HG03280 (cell line): ENCODE data around the gene OTX2.

Experiments used
- ATAC-seq: cut with Tn5 transposase; IDR thresholded peaks from one replicate; pipeline ENCODE4 v1.9.1; 2021; ENCODE audit warnings: mild to moderate bottlenecking, moderate library complexity; ENCODE audit not compliant: unreplicated experiment

Gene OTX2

DNA sequence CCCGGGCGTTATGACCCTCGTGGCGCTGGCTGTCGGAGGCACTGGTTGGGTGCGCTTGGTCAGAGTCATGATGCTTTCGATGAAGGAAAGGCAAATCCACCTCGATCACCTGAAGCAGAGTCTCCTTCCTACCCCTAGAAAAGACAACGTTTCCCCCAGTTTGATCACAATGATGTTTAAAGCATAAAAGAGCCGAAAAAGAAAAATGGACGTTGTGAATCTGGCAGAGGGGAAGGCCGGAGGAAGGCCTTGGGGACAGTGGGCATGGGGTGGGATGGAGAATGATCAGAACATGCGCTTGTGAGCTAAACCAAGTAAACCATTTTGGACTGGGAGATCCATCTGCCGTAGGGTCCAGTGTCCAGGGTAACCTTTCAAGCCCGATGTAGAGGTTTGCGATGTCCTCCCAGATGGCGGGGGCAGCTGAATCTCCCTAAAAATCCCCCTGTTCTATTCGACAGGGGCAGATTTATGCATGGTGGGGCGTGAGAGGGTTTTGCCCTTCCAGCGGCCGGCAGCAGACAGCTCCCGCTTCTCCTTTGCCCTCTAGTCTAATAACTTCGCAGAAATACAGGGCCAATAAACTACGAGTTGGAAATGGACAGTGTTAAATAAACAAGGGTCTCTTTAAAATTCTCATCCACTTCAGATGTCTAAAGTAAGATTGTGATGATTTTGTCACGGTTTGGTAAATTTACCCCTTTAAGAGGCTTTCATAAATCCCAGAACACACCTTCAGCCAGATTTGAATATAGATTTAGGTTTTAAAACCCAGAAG is 2.3 kb upstream of the OTX2 start:
- no peak for ATAC-seq

- ATAC-seq = no peak
These were observed 1.5 kb upstream of the OTX2 start for GRCh38 chr14:56811593-56812363.

- ATAC-seq = no peak
These were observed 735 bp upstream of the OTX2 start for GRCh38 chr14:56810836-56811592.

- no peak for ATAC-seq
These were observed 771 bp downstream of the OTX2 start for GRCh38 chr14:56809270-56810146.

GRCh38 chr14:56808383-56809269 is 1.7 kb downstream of the OTX2 start:
- ATAC-seq = no peak

DNA sequence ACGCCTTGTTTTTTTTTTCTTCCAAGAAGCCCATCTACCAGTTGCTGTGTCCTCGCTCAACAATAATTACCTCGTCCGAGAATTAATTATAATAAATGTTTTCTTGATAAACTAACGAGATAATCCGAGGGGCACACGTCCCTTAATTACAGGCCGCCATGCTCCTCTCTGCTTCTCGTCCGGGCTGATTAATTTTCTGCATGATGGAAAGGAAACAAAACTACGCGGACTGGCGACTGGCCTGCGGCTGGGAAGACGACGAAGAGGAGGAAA is 2.2 kb downstream of the OTX2 start:
- no peak for ATAC-seq

- no peak for ATAC-seq
These were observed 2.7 kb downstream of the OTX2 start for GRCh38 chr14:56807386-56808109.

GRCh38 chr14:56806760-56807159 is 3.5 kb downstream of the OTX2 start:
- ATAC-seq = no peak

DNA sequence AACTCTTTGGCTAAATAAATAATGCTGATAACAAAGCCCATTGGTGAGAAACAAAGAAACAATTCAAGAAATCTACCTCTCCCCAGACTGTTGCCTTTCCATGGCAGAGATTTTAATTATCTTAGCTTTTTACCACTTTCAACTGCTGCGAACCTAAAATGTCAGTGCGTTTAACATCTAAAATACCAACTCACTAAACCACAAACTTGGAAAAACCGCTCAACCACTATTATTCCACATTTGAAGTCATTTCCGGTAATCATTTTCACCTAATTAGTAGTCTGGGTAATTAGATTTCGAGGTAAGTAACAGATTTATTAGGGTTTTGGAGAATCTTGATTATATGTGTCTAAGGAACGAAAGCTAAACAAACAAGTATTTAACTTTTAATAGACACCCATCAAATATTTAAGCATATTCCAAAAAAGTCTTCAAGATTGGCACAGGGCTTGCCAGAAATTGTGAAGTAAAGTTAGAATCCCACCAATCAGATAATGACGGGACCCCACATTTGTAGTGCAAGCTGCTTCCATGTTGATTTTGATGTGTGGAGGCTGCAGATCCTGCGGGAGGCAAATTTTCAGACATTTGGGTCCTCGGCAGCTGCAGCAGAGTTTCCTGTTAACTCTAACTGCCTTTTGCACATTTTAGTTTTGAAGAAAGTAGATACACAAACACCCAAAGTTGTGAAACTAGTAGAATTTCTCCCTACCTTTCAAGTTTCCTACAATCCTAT is 4.1 kb downstream of the OTX2 start:
- ATAC-seq = no peak

GRCh38 chr14:56805201-56805991 is 4.9 kb downstream of the OTX2 start:
- ATAC-seq = no peak

DNA sequence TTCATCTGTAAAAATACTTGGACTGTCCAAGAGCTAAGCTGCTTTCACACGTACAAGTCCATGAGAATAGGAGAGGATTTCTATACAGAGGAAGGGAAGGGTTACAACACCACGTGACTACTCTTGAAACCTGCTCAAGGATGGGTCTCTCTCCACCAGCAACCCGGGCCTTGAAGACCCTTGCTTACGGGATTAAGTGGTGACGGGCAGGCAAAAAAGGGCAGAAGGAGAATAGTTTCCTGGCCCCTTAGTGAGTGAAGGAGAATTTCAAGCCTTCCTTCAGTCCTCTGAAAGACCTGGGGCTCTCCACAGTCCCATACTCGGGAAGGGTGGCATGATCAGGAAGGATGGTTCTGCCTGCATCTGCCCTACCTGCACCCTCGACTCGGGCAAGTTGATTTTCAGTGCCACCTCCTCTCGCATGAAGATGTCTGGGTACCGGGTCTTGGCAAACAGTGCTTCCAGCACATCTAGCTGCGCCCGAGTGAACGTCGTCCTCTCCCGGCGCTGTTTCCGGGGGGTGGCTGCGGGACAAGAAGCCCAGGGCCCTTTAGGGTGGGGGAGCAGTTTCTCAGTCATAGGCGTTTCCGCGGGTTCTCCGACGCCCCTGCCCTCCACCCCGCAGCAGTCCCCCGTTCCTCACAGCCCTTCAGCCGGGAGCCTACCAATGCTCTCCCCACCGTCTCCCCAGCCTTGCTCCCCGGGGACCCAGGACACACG is 6.3 kb downstream of the OTX2 start:
- no peak for ATAC-seq

DNA sequence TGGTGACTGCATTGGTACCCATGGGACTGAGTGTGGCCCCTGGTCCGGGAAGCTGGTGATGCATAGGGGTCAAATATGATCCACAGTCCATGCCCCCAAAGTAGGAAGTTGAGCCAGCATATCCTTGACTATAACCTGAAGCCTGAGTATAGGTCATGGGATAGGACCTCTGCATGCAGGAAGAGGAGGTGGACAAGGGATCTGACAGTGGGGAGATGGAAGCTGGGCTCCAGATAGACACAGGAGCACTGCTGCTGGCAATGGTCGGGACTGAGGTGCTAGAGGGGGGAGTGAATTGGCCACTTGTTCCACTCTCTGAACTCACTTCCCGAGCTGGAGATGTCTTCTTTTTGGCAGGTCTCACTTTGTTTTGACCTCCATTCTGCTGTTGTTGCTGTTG is 8.4 kb downstream of the OTX2 start:
- no peak for ATAC-seq

- no peak for ATAC-seq
These were observed 11.0 kb downstream of the OTX2 start for GRCh38 chr14:56799343-56799645.

DNA sequence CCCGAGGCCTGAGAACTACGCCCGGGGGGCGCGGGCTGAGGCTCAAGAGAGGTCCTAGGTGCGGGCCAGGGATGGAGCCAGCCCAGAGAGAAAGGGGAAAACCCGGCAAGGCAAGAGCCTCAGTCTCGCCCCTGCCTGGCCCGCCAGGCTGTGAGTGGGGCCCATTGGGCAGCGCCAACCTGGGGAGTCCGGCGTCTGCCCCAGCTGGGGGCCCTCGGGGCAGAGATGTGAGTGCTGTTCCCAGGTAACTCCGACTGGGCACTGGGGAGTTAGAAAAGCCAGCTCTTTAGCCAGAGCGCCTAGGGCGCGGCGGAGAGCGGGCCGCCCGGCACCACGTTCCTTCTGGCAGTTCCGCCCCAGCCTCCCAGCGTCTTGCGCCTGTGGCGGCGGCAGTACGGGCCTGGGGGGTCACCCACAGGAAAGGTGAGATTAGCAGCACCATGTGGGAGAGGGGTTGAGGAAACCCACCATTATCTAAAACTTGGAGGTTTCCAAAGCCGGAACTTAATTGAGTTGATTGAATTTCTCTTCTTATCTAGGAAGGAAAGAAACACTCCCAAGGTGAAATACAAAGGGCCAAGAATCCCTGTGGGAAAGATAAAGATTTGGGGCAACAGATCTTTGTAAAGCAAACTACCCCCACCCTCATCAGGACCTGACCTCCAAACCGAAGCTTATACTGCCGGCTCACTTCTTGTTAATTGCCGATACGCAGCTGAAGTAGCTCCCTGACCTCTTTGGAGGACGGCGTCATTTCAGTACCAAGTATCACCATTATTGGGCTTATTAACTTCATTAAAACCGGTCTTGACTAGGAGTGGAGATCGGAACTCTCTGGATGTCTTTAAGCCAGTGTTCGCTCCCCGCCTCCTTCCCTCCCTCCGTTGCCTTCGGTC is 11.6 kb downstream of the OTX2 start:
- no peak for ATAC-seq

GRCh38 chr14:56797569-56798446 is 12.5 kb downstream of the OTX2 start:
- no peak for ATAC-seq
